Loucy (cell line): ENCODE measurements around the gene AUNIP.

Experiments used
- CTCF ChIP-seq: fragments of 200-600 bp; sonication (generic); conservative IDR thresholded peaks from 2 replicates; pipeline ENCODE4 v1.5.1; 2014; ENCODE audit warnings: mild to moderate bottlenecking, antibody characterized with exemption, low read length
- EZH2phosphoT487 ChIP-seq: fragments of 200-600 bp; IDR thresholded peaks from 2 replicates; pipeline ENCODE4 v1.6.1; 2018; ENCODE audit warnings: antibody characterized with exemption, mild to moderate bottlenecking, moderate library complexity, borderline replicate concordance

DNA sequence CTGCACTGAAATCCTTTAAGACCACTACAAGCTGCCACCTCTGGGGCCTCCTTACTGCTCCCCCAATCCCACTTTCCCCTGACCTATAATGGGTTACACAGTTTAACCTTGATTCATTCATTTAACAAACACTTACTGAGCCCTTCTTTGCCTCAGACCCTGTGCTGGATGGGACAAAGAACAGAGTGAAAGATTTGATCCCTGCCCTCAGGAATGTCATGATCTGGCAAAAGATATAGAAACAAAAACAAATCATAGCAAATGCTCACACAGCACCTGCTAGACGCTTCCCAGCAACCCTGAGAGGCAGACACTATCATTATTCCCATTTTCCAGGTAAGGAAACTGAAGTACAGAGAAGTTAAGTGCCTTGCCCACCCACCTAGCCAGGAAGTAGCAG is 7.0 kb upstream of the AUNIP start:
- TF ChIP-seq CTCF (no peak), EZH2phosphoT487 (no peak)
